Spleen (tissue), 11 donors: ENCODE results near the gene TRIM56. TPM values are rescaled to one million over a fixed set of nuclear protein-coding genes. Genes with fewer than 3 reads are reported as not detected.
"Not testable (repeated sequence)": the region's sequence is repeated elsewhere in the genome, so short reads cannot be mapped to it uniquely, and the experiment has no call there.

Experiments used
- DNase-seq: peaks from one replicate; pipeline ENCODE4 v3.0.0-alpha.2; 2020
- H3K27ac ChIP-seq, 8 donors: fragments of 200-600 bp; sonication (generic) in 7 of 8; 1 replicate in 4 of 8; 2 replicates in 4 of 8; pipeline versions ENCODE4 v1.5.0 to v1.8.0; 2016 to 2021; ENCODE audit warnings: inconsistent platforms in 4 of 8, mild to moderate bottlenecking in 4 of 8, moderate library complexity in 1 of 8
- H3K27me3 ChIP-seq, 7 donors: fragments of 200-600 bp; sonication (generic) in 6 of 7; replicated peaks in 1 of 7; 1 replicate in 4 of 7; 2 replicates in 3 of 7; pipeline versions ENCODE4 v1.5.0 to v1.8.0; 2016 to 2021; ENCODE audit warnings: inconsistent platforms in 3 of 7, mild to moderate bottlenecking in 1 of 7
- H3K36me3 ChIP-seq, 6 donors: fragments of 200-600 bp; sonication (generic) in 5 of 6; 1 replicate in 4 of 6; 2 replicates in 2 of 6; pipeline versions ENCODE4 v1.5.0 to v1.8.0; 2016 to 2021; ENCODE audit warnings: inconsistent platforms in 2 of 6
- H3K4me1 ChIP-seq, 6 donors: fragments of 200-600 bp; sonication (generic) in 5 of 6; 1 replicate in 3 of 6; 2 replicates in 3 of 6; pipeline versions ENCODE4 v1.5.0 to v1.8.0; 2016 to 2021; ENCODE audit warnings: inconsistent platforms in 3 of 6
- H3K4me3 ChIP-seq, 8 donors: fragments of 200-600 bp; sonication (generic) in 7 of 8; 1 replicate in 4 of 8; 2 replicates in 4 of 8; pipeline versions ENCODE4 v1.5.0 to v1.8.0; 2016 to 2021; ENCODE audit warnings: inconsistent platforms in 4 of 8, mild to moderate bottlenecking in 4 of 8, moderate library complexity in 2 of 8
- H3K9me3 ChIP-seq, 8 donors: fragments of 200-600 bp; sonication (generic) in 7 of 8; 1 replicate in 4 of 8; 2 replicates in 4 of 8; pipeline versions ENCODE4 v1.5.0 to v1.8.0; 2016 to 2021; ENCODE audit warnings: inconsistent platforms in 4 of 8
- POLR2A ChIP-seq, 3 donors: fragments of 450-650 bp; IDR thresholded peaks; one replicate each; pipeline ENCODE4 v1.5.1; 2017; ENCODE audit warnings: antibody characterized with exemption in 3 of 3, mild to moderate bottlenecking in 1 of 3
- POLR2AphosphoS5 ChIP-seq, 3 donors: sonication (generic); formaldehyde crosslinking; IDR thresholded peaks; one replicate each; pipeline ENCODE4 v1.5.1; 2017; ENCODE audit warnings: antibody characterized with exemption in 3 of 3
- WGBS, 5 donors: extraction: QIAGEN DNeasy Blood & Tissue Kit in 3 of 5; methylation state at CpG; one replicate each; pipeline versions ENCODE4 v1.1.5 to v1.1.7; 2013 to 2018; 5-methylcytosine and 5-hydroxymethylcytosine counted together
- intact Hi-C: fragments of 100-400 bp; cut with DNase I; formaldehyde crosslinking; loops from one replicate; pipeline ENCODE4 v1.15.0; 2023; ENCODE audit warnings: low total_unique reads
- polyA plus RNA-seq, 3 donors: library from polyadenylated mRNA; stranded (reverse); fragments of 200-250 nt; gene quantifications; one replicate each; pipeline ENCODE4 v1.2.1, GENCODE V29; 2013
- total RNA-seq, 7 donors: library from RNA; depleted of rRNA in 3 of 7; stranded (reverse); fragments of >200 nt in 3 of 7; fragmentation: NEBNext Ultra II Directional in 4 of 7; extraction: Animal tissue kit (Norgen Biotek cat#: 25700) in 4 of 7; gene quantifications; one replicate each; pipeline versions ENCODE4 v1.1.0 to v1.2.1, GENCODE V29; 2016 to 2021
- TF ChIP-seq, protein P1 (sequence below), 11 experiments: fragments of 200-600 bp in 7 of 11; fragments of 450-650 bp in 4 of 11; sonication (generic) in 4 of 11; IDR thresholded peaks in 8 of 11; conservative IDR thresholded peaks in 3 of 11; 1 replicate in 7 of 11; 2 replicates in 4 of 11; pipeline versions ENCODE4 v1.4.0 to v1.8.0; 2016 to 2021; ENCODE audit warnings: antibody characterized with exemption in 11 of 11, inconsistent platforms in 4 of 11, mild to moderate bottlenecking in 1 of 11
- donor health status: healthy with polysubstance abuse.
- donor health status: DM: no; HTN: no; CAD: no; lungs with moderate emphysema.
- donor health status: DM: no; HTN: no; CAD: no.
- donor health status: Bipolar disorder and iron deficiency.
- donor health status: healthy.
- donor health status: DM: no; HTN: no; CAD: no.
- donor health status: DM: yes; HTN: yes; CAD: no.

The TRIM56 gene
- total and polyA plus RNA-seq, 10 donors = 5.0 to 82.2 (median 38.5) TPM

DNA sequence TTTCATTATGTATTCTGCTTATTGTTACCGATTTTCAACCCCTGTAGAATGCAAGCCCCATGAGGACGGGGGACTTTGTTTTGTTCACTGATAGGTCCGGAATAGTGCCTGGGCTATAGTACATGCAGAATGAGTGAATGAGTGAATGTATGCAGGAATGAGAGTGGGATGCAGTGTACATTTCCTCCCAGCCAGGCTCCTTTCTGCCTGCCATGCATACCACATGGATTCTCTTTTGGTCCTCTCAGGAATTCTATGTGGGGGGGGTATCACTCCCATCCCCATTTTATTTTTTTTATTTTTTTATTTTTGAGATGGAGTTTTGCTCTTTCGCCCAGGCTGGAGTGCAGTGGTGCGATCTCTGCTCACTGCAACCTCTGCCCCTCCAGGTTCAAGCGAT, 16.7 kb downstream of the TRIM56 start:
- H3K27ac ChIP-seq = no peak overlapping the region
- no peaks in the 10 kb centered on the region for H3K36me3 ChIP-seq
- H3K9me3 ChIP-seq = no peaks in the 10 kb centered on the region
- intact Hi-C loops = no loop called here
- TF ChIP-seq, protein P1, sequence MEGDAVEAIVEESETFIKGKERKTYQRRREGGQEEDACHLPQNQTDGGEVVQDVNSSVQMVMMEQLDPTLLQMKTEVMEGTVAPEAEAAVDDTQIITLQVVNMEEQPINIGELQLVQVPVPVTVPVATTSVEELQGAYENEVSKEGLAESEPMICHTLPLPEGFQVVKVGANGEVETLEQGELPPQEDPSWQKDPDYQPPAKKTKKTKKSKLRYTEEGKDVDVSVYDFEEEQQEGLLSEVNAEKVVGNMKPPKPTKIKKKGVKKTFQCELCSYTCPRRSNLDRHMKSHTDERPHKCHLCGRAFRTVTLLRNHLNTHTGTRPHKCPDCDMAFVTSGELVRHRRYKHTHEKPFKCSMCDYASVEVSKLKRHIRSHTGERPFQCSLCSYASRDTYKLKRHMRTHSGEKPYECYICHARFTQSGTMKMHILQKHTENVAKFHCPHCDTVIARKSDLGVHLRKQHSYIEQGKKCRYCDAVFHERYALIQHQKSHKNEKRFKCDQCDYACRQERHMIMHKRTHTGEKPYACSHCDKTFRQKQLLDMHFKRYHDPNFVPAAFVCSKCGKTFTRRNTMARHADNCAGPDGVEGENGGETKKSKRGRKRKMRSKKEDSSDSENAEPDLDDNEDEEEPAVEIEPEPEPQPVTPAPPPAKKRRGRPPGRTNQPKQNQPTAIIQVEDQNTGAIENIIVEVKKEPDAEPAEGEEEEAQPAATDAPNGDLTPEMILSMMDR (IDR thresholded peaks at IDR 0.05 in 8 of 11, conservative IDR thresholded peaks at IDR 0.05 in 3 of 11) = no peak
- no peak for TF ChIP-seq POLR2A (IDR thresholded peaks at IDR 0.05)
- TF ChIP-seq POLR2AphosphoS5 (IDR thresholded peaks at IDR 0.05) = no peak
- DNase-seq = no peak
- H3K4me3 ChIP-seq = no peak overlapping the region
- H3K4me1 ChIP-seq = peaks cover 0 to 39% (median 17%) of the 10 kb centered on the region in 6 donors
- H3K27me3 ChIP-seq = peaks cover 0 to 62% (median 0%) of the 10 kb centered on the region in 7 donors
- WGBS, 5 donors = 89 to 93% (median 92%) methylated on average over 6 of the region's 6 CpGs

DNA sequence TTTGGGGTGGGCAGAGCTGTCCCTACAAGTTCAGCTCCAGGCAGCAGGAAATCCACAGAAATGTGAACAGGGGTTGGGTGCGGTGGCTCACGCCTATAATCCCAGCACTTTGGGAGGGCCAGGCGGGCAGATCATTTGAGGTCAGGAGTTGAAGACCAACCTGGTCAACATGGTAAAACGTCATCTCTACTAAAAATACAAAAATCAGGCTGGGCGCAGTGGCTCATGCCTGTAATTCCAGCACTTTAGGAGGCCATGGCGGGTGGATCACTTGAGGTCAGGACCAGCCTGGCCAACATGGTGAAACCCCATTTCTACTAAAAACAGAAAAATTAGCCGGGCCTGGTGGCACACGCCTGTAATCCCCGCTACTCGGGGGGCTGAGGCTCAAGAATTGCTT, 18.4 kb downstream of the TRIM56 start:
- H3K36me3 ChIP-seq, H3K9me3 ChIP-seq, DNase-seq, intact Hi-C loops, H3K27ac ChIP-seq, H3K4me3 ChIP-seq: not testable (repeated sequence)
- Histone ChIP-seq H3K4me1 (peaks cover 0 to 48% (median 25%) of the 10 kb centered on the region in 6 donors), H3K27me3 (peaks cover 0 to 62% (median 0%) of the 10 kb centered on the region in 7 donors)
- 76 to 94% (median 91%) methylated on average over 10 of the region's 10 CpGs for WGBS, 5 donors

DNA sequence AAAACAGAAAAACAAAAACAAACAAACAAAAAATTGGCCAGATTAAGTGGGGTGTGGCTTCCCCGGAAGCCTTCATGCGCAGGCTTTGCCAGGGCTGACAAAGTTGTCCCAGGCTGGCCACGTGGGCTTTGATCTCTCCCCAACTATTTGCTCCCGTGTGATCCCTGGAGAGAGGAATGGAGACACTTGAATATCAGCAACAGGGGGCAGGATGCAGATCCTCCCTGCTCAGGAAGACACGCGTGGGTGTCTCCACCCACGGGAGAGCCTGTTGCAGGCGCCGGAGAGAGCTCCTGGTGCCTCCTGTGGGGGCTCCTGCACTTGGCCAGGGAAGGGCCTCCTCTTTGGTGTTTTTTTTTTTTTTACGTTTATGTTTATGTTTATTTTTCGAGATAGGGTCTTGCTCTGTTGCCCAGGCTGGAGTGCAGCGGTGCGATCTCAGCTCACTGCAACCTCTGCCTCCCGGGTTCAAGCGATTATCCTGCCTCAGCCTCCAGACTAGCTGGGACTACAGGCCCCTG, 19.0 kb downstream of the TRIM56 start:
- H3K4me3 ChIP-seq = no peak overlapping the region
- intact Hi-C loops = no loop called here
- H3K4me1 ChIP-seq = peaks cover 0 to 54% (median 28%) of the 10 kb centered on the region in 6 donors
- H3K27ac ChIP-seq = no peak overlapping the region
- no peak for DNase-seq
- 71 to 80% (median 72%) methylated on average over 15 of the region's 15 CpGs for WGBS, 5 donors
- H3K9me3 ChIP-seq = no peaks in the 10 kb centered on the region
- H3K36me3 ChIP-seq = no peaks in the 10 kb centered on the region
- TF ChIP-seq, protein P1 (IDR thresholded peaks at IDR 0.05 in 8 of 11, conservative IDR thresholded peaks at IDR 0.05 in 3 of 11) = no peak
- TF ChIP-seq POLR2AphosphoS5 (IDR thresholded peaks at IDR 0.05) (no peak), POLR2A (IDR thresholded peaks at IDR 0.05) (no peak)
- peaks cover 0 to 62% (median 0%) of the 10 kb centered on the region in 7 donors for H3K27me3 ChIP-seq

DNA sequence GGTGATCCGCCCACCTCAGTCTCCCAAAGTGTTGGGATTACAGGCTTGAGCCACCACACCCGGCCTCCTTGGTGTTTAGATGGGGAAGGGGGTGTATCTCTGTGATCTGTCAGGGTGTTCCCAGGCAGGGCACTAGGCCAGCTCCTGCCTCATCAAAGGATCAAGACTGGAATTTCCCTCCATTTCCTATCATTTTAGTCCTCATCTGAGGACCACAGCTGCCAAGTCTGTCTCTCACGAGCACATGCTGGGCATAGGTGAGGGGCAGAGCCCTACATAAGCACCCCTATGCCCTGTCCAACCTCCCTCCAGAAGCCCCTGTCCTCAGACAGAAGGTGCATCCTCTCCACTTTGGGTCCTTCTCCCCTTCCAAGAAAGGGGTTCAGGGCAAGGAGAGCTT, 19.5 kb downstream of the TRIM56 start:
- Histone ChIP-seq H3K4me3 (no peak overlapping the region), H3K9me3 (no peaks in the 10 kb centered on the region), H3K4me1 (peaks cover 0 to 49% (median 25%) of the 10 kb centered on the region in 6 donors), H3K27ac (no peak overlapping the region), H3K27me3 (peaks cover 0 to 62% (median 0%) of the 10 kb centered on the region in 7 donors), H3K36me3 (no peaks in the 10 kb centered on the region)
- intact Hi-C loops = no loop called here
- no peak for DNase-seq
- TF ChIP-seq POLR2AphosphoS5 (IDR thresholded peaks at IDR 0.05) (no peak), POLR2A (IDR thresholded peaks at IDR 0.05) (no peak)
- TF ChIP-seq, protein P1 (IDR thresholded peaks at IDR 0.05 in 8 of 11, conservative IDR thresholded peaks at IDR 0.05 in 3 of 11) = no peak
- WGBS, 5 donors = 64 to 83% (median 74%) methylated on average over 3 of the region's 3 CpGs

DNA sequence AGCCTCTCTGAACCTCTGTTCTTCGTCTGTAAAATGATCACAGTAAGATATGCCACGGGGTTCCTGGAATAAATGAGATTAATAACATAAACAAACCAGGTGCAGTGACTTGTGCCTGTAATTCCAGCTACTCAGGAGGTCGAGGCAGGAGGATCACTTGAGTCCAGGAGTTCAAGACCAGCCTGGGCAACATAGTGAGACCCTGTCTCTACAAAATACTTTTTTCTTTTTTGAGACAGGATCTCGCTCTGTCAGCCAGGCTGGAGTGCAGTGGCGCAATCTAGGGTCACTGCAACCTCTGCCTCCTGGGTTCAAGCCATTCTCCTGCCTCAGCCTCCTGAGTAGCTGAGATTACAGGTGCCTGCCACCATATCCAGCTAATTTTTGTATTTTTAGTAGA, 20.0 kb downstream of the TRIM56 start:
- H3K27ac ChIP-seq, H3K9me3 ChIP-seq, DNase-seq, intact Hi-C loops, H3K4me3 ChIP-seq, H3K36me3 ChIP-seq: not testable (repeated sequence)
- Histone ChIP-seq H3K27me3 (peaks cover 0 to 58% (median 0%) of the 10 kb centered on the region in 7 donors), H3K4me1 (peaks cover 0 to 45% (median 23%) of the 10 kb centered on the region in 6 donors)
- WGBS, 5 donors = 76 to 79% (median 78%) methylated on average over 5 of the region's 5 CpGs
